Ovary (tissue), 9 donors: Measurements from ENCODE around the gene LSAMP. TPM values are rescaled to one million over a fixed set of nuclear protein-coding genes. Genes with fewer than 3 reads are reported as not detected.

Experiments used
- DNase-seq, 5 donors: peaks; one replicate each; pipeline ENCODE4 v3.0.0-alpha.2; 2019 to 2020
- H3K27ac ChIP-seq, 2 donors: fragments of 200-600 bp; one replicate each; pipeline versions ENCODE4 v1.5.1 to v1.8.0; 2019 to 2022
- H3K27me3 ChIP-seq: fragments of 200-600 bp; one replicate; pipeline ENCODE4 v1.8.0; 2022
- H3K36me3 ChIP-seq: fragments of 200-600 bp; sonication (generic); one replicate; pipeline ENCODE4 v1.5.1; 2019
- H3K4me1 ChIP-seq: one replicate; pipeline ENCODE4 v1.8.1; 2013; ENCODE audit warnings: mild to moderate bottlenecking, moderate library complexity; ENCODE audit not compliant: insufficient read depth
- H3K4me3 ChIP-seq: fragments of 200-600 bp; sonication (generic); one replicate; pipeline ENCODE4 v1.5.1; 2017
- H3K9me3 ChIP-seq, 2 donors: fragments of 200-600 bp in 1 of 2; sonication (generic) in 1 of 2; one replicate each; pipeline versions ENCODE4 v1.5.1 to v1.8.1; 2013 to 2019; ENCODE audit warnings: mild to moderate bottlenecking in 1 of 2, moderate library complexity in 1 of 2
- EP300 ChIP-seq: sonication (generic); formaldehyde crosslinking; IDR thresholded peaks from one replicate; pipeline ENCODE4 v1.6.1; 2017; ENCODE audit warnings: antibody characterized with exemption
- POLR2A ChIP-seq: fragments of 450-650 bp; IDR thresholded peaks from one replicate; pipeline ENCODE4 v1.6.1; 2017; ENCODE audit warnings: antibody characterized with exemption, mild to moderate bottlenecking, moderate library complexity
- WGBS, 3 donors: extraction: QIAGEN DNeasy Blood & Tissue Kit in 1 of 3; methylation state at CpG; one replicate each; pipeline versions ENCODE4 v1.1.5 to v1.1.7; 2013 to 2017; 5-methylcytosine and 5-hydroxymethylcytosine counted together
- intact Hi-C, 4 donors: fragments of 100-400 bp; cut with DNase I; formaldehyde crosslinking; loops; one replicate each; pipeline versions ENCODE4 v1.11.0 to v1.15.1; 2022 to 2023
- polyA plus RNA-seq, 2 donors: library from polyadenylated mRNA; stranded (reverse); fragments of 200-250 nt in 1 of 2; fragments of 350-450 nt in 1 of 2; fragmentation: Illumina TruSeq in 1 of 2; extraction: RNeasy Lipid Tissue Mini Kit (QIAGEN cat#74804) in 1 of 2; gene quantifications; one replicate each; pipeline ENCODE4 v1.2.3, GENCODE V29; 2013 to 2014
- total RNA-seq, 7 donors: library from RNA; depleted of rRNA in 2 of 7; stranded (reverse); fragments of >200 nt in 2 of 7; fragmentation: NEBNext Ultra II Directional in 3 of 7; extraction: Animal tissue kit (Norgen Biotek cat#: 25700) in 3 of 7; gene quantifications; one replicate each; pipeline versions ENCODE4 v1.1.0 to v1.2.4, GENCODE V29; 2016 to 2023
- TF ChIP-seq, protein P1 (sequence below), 3 donors: fragments of 450-650 bp in 2 of 3; fragments of 200-600 bp in 1 of 3; IDR thresholded peaks; one replicate each; pipeline versions ENCODE4 v1.5.1 to v1.8.0; 2016 to 2022; ENCODE audit warnings: antibody characterized with exemption in 3 of 3, mild to moderate bottlenecking in 1 of 3
- donor health status: DM: no; HTN: no; CAD: no; lungs with moderate emphysema.
- donor health status: DM: no; HTN: no; CAD: no.
- donor health status: Bipolar disorder and iron deficiency.
- donor health status: DM: yes; HTN: yes; CAD: no.
- donor health status: DM: no; HTN: no; CAD: no.
- donor health status: DM: yes; HTN: yes; CAD: no.

The LSAMP gene
- total and polyA plus RNA-seq, 9 donors: 1.1 to 13.0 (median 5.4) TPM

DNA sequence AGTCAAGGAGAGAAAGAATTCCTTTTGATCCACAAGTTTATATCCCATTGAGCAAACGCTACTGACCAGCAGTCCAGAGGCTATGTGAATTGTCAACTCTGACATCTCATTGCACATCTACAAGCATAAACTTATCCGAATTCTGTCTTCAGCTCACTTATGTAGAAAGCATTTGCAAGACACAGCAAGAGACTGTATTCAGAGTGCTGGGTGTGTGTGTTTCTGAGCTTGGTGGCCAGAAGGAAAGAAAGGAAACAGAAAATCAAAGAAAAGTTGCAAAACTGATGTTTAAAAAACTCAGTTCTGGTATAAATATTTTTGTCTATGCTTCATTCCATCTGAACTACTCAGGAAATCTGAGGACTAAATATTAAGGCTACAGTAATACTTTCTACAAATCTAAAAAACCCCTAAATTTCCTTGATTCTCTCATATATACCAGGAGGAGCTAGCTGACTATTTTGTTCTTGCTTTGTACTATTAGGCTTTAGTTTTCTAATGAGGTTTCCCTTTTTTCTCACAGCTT is 45.5 kb downstream of the LSAMP start:
- TF ChIP-seq, protein P1, sequence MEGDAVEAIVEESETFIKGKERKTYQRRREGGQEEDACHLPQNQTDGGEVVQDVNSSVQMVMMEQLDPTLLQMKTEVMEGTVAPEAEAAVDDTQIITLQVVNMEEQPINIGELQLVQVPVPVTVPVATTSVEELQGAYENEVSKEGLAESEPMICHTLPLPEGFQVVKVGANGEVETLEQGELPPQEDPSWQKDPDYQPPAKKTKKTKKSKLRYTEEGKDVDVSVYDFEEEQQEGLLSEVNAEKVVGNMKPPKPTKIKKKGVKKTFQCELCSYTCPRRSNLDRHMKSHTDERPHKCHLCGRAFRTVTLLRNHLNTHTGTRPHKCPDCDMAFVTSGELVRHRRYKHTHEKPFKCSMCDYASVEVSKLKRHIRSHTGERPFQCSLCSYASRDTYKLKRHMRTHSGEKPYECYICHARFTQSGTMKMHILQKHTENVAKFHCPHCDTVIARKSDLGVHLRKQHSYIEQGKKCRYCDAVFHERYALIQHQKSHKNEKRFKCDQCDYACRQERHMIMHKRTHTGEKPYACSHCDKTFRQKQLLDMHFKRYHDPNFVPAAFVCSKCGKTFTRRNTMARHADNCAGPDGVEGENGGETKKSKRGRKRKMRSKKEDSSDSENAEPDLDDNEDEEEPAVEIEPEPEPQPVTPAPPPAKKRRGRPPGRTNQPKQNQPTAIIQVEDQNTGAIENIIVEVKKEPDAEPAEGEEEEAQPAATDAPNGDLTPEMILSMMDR (IDR thresholded peaks at IDR 0.05): no peak
- TF ChIP-seq EP300: no peak
- no peak for TF ChIP-seq POLR2A
- intact Hi-C loops: no loop called here
- Histone ChIP-seq H3K36me3 (no peaks in the 10 kb centered on the region), H3K27ac (no peak overlapping the region), H3K4me1 (no peaks in the 10 kb centered on the region), H3K4me3 (no peak overlapping the region), H3K9me3 (no peaks in the 10 kb centered on the region), H3K27me3 (no peaks in the 10 kb centered on the region)
- DNase-seq: no peak
- WGBS, 3 donors: 41 to 67% (median 47%) methylated on average over 2 of the region's 2 CpGs

DNA sequence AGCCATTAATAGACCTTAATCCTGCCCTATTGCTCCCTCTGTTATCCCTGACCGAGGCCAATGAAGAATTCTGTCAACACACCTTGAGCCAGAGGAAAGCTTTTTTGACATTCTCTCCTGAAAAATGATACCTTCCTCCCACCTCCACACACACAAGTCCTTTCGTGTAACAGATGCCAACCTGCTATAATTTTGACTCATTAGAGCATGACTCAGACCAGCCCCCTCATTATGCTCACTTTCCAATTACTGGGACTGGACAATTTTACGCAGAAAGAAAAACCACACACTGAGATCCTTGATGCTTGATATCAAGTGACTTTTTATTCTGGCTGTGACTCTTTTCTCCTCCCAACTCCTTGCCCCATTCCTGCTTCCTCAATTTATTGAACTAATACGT is 50.9 kb downstream of the LSAMP start:
- Histone ChIP-seq H3K9me3 (peaks cover 0 to 7% of the 10 kb centered on the region in 2 donors), H3K4me1 (no peaks in the 10 kb centered on the region), H3K27ac (no peak overlapping the region), H3K36me3 (no peaks in the 10 kb centered on the region), H3K4me3 (no peak overlapping the region), H3K27me3 (no peaks in the 10 kb centered on the region)
- intact Hi-C loops: no loop called here
- no peak for DNase-seq
- TF ChIP-seq, protein P1 (IDR thresholded peaks at IDR 0.05): no peak
- no peak for TF ChIP-seq EP300
- TF ChIP-seq POLR2A: no peak
- 63 to 64% (median 63%) methylated on average over 4 of the region's 4 CpGs for WGBS, 3 donors

DNA sequence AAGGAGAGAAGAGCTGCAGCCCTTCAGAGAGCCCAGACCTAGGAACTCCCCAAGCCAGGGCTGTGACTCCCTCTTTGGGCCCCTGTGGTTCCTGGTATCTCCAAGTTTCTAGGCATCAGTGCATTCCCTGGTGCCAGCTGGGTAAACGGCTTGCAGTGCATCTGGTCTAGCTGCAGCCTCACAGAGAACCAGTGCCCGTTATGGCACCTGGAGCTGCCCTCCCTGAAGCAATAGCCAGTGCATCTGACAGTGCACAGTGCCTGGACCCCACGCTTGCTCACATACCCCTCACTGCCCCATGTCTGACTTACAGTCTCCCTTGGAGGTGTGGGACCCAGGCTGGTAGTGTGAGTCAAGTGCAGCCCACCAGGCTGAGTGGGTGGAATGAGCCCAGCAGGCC is 52.1 kb downstream of the LSAMP start:
- intact Hi-C loops: no loop called here
- Histone ChIP-seq H3K9me3 (peaks cover 0 to 7% of the 10 kb centered on the region in 2 donors), H3K4me3 (no peak overlapping the region), H3K4me1 (no peaks in the 10 kb centered on the region), H3K36me3 (no peaks in the 10 kb centered on the region), H3K27me3 (no peaks in the 10 kb centered on the region), H3K27ac (no peak overlapping the region)
- DNase-seq: no peak
- WGBS, 3 donors: 81 to 92% (median 91%) methylated on average over 3 of the region's 3 CpGs
- TF ChIP-seq, protein P1 (IDR thresholded peaks at IDR 0.05): no peak
- TF ChIP-seq EP300: no peak
- no peak for TF ChIP-seq POLR2A

- peak in 1 of 5 donors; percentile 6 for DNase-seq
- no peak overlapping the region for H3K27ac ChIP-seq
- H3K9me3 ChIP-seq: peaks cover 0 to 7% of the 10 kb centered on the region in 2 donors
- H3K36me3 ChIP-seq: no peaks in the 10 kb centered on the region
- no peaks in the 10 kb centered on the region for H3K4me1 ChIP-seq
- H3K27me3 ChIP-seq: no peaks in the 10 kb centered on the region
- H3K4me3 ChIP-seq: no peak overlapping the region
- intact Hi-C loops: no loop called here
- TF ChIP-seq EP300: no peak
- TF ChIP-seq, protein P1 (IDR thresholded peaks at IDR 0.05): no peak
- TF ChIP-seq POLR2A: no peak
- 93 to 96% (median 96%) methylated on average over 3 of the region's 3 CpGs for WGBS, 3 donors
Measured at GRCh38 chr3:116392291-116392690, 53.0 kb downstream of the LSAMP start.
